COLO829 (cell line): ENCODE measurements around the gene MRPS11.
"Not testable (repeated sequence)": the region's sequence is repeated elsewhere in the genome, so short reads cannot be mapped to it uniquely, and the experiment has no call there.

Experiments
- DNase-seq: peaks from one replicate; pipeline ENCODE4 v3.0.0; 2012; ENCODE audit warnings: low spot score

MRPS11 gene

DNA sequence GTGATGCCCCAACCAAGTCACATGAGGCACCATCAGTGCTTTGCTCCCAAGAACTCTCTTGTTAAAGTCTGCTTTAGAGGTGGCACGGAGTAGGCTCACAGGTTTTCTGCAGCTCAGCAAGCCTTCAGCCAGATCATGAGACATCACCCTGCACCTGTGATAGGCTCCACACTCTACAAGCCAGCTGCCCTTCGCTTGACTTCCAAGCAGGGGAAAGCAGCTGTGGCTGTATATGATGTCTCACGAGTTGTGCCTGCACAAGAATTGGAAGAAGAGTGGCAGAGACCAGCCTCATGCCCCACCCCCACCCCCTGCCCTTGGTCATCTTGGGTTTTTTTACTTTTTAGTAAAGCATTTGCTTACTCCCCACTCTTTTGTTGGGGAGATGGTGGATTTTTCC lies 22.5 kb downstream of the MRPS11 start:
- DNase-seq: no peak

DNA sequence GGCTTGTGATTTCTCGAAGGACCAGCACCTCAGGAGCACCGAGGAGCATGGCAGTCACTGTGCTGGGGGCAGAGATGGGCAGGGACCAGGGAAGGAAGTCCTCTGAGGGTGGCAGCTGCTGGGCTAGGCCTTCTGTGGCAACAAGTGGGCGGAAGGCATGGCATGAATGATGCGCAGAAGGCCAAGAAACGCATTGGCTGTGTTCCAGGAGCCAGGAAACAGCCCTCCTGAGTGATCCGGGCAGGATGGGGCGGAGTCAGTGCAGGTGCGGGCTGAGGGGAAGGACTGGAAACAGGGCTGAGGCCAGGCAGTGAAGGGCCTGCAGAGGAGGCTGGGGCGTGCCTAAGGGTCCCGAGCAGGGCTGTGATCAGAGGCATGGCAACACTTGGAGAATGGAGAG lies 23.6 kb downstream of the MRPS11 start:
- no peak for DNase-seq

DNA sequence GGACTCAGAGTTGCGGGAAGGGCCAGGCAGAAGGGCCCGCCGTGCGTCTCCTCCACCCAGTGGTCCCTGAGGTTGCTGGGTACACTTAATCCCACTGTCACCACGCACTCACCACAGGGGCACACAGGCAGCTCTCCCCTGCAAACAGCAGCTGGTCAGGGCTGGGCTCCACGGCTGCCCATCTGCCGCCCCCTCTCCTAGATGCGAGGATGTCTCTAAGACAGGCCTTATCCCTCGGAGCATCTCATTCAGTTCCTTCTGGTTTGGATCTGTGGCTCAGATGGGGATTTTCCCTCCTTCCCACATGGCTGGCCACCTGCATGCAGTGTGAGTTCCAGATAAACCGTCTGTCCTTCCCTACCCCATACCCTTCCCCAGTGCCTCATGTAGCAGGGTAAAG lies 26.3 kb downstream of the MRPS11 start:
- DNase-seq: no peak

DNA sequence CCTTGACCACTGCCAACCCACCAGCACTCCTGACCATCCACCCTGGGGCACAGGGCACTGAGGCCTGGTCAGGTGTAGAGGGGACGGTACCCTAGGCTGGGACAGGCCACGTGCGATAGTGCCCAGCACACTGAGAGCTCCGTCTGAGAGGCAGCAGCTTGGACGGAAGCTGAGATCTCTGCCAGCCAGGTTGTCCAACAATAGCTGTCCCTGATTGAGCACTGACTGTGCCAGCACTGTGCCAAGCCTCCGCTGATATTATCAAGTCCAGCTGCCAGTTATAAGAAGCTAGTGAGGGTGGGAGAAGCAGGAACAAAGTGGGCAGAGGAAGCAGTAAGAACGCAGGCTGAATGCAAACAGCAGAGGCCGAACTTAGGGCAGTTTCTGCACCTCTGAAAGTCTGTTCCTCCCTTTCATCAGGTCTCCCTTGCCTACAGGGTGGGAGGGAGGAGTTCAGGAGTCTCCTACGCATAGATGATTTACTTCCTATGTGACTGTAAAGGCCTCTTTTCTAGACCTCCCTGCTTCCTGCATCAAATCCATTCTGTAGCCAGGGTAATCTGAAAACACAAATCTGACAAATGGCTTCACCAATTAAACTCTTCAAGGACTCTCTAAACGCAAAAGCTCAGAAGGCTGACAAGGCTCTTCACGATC lies 29.7 kb downstream of the MRPS11 start:
- no peak for DNase-seq

DNA sequence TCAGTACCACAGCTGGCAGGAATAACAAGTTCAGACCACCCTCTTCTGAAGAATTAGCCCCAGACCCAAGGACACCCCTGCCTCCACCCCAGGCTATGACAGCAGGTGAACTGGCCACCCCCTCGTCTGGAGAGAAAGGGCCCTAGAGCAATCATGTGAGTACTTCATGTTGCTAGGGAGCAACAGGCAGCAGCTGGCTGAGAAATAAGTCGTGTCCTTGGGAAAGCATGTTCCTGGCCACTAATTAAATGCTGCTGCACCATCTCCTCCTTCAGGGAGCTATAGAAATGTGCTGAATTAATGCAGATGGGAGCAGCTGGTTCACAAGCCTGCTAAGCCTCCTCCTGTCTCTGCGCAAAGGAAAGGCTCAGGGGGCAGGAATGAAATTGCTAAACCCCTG lies 31.5 kb downstream of the MRPS11 start:
- no peak for DNase-seq

DNA sequence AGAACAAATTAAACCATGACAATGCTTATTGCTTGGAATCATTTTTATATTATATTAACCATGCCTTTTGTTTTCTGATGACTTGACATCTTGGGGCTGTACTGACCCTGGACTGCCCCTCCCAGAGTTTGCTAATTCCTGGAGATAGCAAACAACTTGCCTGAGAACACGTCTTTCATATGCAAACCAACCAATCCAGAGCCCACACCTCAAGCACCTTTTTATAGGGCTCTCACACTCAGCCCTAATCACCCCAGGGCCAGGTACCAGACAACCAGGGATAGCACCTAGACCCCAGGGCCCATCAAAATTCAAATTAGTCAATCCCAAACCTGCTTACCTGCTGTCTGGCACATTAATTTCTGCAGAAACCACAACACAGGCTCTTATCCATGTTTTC lies 36.9 kb downstream of the MRPS11 start:
- no peak for DNase-seq

DNA sequence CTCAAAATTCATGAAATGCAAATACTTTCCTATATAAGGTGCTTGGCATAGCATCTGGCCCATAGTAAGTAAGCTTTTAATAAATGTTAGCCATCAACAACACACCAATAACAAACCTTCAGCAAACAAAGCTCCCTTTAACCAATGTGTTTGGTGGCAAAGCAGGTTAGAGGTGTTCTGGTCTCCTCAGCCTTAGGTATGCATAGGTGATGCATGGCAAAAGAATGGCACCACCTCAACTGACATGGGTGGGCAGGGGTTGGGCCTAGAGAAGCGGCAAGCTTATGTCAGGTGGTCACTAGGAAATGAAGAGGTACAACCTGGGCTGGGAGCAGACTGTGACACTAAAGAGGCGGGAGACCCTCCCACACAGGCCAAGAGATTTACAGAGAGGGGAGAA lies 38.2 kb downstream of the MRPS11 start:
- no peak for DNase-seq

DNA sequence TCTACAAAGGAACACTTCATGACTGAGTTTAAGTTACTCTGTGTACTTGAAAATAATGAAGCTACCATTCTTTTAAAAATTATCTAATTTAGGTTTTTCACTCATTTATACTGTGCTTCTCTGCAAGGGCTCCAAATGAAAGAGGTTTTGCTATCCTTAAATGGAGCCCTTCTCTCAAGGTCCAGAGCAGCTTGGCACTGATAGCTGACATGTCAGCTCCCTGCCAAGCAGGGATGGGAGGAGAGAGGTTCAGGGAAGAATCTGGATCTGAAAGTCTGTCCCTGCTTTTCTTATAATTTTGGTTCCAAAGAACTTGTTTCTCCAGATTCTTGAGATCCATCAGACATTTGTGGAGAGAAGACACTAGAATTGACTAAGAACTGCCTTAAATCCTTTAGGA lies 39.1 kb downstream of the MRPS11 start:
- DNase-seq: no peak

DNA sequence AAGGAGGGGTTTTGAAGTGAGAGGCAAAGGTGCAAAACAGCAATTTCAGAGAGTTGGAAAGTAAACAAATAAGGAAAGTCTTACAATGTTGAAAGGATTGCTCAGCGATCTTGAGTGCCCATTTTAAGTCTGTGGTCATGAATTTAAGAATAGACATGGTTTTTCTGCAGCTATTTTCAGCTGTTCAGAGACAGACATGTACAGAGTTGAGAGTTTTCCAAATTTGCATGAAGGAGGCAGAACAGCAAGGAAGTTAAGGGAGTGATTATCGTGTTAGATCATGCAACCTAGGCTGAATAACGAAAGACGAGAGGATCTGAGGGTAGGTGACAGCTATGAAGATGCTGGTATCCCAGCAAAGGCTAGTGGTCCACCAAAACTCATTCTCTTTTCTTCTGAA lies 41.8 kb downstream of the MRPS11 start:
- DNase-seq: no peak

DNA sequence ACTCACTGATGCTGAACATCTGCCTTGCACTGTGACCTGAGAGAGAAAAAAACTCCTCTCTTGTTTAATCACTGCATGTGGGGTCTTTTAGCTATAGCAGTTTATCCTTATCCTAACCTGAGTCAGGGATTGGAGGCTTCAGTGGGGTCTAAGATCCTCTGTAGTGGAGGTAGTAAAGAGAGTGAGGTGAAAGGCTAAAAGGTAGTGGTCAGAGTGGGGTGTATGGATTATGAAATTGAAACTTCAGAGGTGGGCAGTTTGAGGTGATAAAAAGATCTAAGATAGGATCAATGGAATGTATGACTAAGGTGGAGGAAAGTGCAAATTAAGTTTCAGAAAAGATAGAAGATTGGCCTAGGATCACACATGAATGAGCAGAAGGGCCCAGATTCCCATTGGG lies 42.5 kb downstream of the MRPS11 start:
- DNase-seq: no peak

DNA sequence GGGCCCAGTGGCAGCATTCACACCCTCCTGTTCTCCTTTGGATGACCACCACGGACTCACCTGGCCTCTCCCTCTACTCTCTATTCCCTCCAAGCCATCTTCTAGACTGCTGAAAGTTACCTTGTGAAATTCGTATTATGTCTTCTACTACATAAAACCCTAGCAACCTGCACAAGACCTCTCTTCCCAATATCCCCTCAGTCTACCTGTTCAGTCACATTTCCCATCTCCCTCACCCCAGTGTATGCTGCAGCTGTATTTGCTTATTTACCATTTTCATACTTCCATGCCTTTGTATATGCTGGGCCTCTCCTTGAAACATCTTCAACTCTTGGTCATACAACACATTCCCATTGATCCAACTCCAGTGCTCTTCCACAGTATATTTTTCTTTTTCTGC lies 43.7 kb downstream of the MRPS11 start:
- no peak for DNase-seq

DNA sequence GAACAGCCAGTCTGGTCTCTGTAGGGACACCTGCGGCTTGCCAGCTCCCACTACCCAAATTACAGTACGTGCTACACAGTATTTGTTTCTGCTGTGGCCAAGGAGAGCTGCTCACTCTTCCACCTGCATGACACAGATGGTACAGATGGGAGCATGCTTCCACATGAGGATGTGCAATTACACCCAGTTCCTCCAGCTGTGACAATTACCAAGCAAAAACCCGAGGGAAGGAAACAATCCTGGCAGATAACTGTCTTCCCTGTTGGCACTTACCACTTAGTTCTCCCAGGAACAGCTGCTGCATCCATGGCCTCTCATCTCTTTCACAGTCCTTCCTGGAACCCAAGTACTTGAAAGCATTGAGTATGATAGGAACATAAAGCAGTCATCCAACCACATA lies 44.6 kb downstream of the MRPS11 start:
- no peak for DNase-seq

DNA sequence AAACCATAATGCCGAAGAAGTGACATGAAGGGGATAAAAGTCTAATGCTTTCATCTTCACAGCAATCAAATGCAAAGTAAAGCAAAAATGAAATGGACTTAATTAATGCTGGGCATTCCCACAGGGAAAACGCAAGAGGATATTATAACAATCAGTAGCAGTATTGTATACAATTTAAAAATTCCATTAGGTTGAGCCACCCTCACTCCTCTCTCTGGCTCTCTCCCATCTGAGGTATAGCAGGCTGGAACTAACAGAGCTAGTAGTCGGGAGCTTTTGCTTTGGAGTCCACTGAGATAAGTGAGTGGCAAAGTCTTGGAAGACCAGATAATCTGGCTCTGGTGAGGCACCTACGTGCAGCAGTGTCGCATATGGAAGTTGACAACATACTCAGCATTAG lies 45.1 kb downstream of the MRPS11 start:
- no peak for DNase-seq

DNA sequence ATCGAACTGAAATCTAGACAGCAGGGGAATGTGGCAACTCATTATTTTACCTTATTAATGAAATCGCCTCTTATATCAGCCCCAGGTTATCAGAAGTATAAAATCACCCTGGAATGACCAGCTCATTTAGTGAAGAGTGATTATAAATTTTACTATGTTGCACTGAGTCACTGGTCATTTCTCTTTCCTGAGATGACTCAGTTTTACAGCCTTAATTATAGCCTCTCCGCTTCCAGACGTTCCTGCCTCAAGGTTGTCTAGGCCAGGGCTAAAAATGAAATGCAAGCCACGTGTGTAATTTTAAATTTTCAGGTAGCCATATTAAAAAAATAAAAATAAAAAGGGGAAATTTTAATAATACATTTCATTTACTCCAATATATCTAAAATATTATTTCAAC lies 45.7 kb downstream of the MRPS11 start:
- DNase-seq: no peak

DNA sequence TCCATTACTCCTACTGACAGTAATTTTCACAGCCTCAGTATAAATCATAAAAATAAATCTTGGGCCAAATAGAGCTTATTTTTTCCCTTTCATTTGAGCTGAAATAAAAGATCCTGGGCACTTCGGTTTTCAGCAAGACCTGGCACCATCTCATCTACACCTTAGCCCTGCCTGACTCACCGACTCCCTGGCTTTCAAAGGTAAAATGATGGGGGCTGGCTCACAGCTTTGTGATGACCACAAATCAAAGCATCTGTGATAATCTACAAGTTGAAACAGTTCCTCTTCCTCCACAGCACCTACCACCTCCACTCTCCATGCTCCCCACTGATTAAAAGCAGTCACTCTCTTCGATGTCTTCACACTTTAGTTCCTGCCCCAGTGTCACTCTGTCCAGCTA lies 51.4 kb downstream of the MRPS11 start:
- no peak for DNase-seq

DNA sequence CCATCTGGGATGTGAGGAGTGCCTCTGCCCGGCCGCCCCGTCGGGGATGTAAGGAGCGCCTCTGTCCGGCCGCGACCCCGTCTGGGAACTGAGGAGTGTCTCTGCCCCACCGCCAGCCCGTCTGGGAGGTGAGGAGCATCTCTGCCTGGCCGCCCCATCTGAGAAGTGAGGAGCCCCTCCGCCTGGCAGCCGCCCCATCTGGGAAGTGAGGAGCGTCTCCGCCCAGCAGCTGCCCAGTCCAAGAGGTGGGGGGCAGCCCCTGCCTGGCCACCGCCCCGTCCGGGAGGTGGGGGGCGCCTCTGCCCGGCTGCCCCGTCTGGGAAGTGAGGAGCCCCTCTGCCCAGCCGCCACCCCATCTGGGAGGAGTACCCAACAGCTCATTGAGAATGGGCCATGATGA lies 56.6 kb downstream of the MRPS11 start:
- DNase-seq: not testable (repeated sequence)

DNA sequence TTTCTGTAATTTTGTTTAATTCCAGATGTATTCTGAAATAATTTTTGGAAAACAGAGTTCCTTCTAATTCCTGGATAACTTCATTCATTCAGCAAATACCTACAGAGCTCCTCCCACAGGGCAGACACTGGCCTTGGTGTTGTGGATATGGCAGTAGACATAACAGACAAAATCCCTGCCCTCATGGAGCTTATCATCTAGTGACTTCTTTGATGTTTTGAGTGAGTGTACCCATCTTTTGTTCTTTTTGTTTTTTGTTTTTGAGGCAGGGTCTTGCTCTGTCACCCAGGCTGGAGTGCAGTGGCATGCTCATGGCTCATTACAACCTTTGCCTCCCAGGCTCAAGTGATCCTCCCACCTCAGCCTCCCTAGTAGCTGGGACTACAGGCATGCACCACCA lies 57.9 kb downstream of the MRPS11 start:
- no peak for DNase-seq

DNA sequence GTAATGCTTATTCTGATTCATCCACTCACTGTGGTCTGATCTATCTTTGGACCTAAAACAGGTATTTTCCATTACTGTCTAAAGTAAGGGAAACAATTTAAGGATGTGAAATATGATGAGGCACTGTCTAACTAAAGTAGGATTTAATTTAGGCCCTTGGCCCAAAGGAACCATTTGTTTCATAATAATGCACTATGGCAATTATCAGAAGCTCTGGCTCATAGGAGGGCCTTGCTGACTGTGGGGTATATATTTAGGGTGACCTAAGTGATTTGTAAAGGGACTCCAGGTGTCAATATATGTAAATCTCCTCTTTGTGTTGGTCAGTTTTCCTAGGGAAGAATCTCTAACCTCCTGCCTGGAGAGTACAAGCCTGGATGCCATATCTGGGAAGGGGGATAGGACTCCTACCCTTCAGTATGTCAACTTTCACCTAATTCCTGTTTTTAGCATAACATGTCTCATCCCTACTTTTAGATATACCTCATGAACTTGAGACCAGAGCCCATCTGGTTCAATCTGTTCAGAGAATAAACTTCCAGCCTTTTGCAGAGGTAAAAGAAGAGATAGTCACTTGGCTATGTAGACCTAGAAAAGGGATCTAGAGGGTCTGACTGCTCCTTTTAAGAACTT lies 58.9 kb downstream of the MRPS11 start:
- no peak for DNase-seq

DNA sequence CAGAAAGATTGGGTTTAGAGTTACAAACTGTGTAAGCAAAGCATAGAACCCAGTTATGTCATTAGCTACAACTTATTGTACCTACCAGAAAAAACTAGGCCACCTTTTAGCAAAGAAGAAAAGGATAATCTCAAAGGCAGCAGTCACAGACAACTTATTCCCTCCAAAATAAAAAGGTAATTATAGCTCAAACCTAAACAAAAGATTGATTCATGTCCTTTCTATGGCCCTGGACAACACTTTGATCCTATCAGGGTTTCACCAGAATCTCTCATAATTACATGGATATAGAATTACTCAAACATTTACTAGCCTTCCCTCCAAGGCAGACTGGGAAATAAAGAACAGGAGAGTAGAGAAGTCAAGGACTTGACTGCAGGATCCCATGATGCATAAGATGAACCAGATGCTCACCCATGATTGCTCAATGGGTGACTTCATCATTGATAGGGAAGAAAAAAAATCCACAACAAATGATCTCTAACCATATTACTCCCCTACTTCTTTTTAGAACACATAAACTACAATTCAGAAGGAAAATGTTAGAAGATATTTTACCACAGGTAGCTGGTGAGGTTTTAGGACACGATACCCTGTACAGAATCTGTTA lies 61.6 kb downstream of the MRPS11 start:
- DNase-seq: peak; percentile 42
